Erythroblast (primary cell): ENCODE measurements around the gene ZNF544.

ENCODE experiments used
- GATA1 ChIP-seq: IDR thresholded peaks from 2 replicates; pipeline ENCODE4 v1.6.1; 2011; ENCODE audit warnings: low read depth, mild to moderate bottlenecking, control low read depth, low read length, moderate library complexity
- POLR2A ChIP-seq: IDR thresholded peaks from 2 replicates; pipeline ENCODE4 v1.6.1; 2011; ENCODE audit warnings: mild to moderate bottlenecking, low read length

DNA sequence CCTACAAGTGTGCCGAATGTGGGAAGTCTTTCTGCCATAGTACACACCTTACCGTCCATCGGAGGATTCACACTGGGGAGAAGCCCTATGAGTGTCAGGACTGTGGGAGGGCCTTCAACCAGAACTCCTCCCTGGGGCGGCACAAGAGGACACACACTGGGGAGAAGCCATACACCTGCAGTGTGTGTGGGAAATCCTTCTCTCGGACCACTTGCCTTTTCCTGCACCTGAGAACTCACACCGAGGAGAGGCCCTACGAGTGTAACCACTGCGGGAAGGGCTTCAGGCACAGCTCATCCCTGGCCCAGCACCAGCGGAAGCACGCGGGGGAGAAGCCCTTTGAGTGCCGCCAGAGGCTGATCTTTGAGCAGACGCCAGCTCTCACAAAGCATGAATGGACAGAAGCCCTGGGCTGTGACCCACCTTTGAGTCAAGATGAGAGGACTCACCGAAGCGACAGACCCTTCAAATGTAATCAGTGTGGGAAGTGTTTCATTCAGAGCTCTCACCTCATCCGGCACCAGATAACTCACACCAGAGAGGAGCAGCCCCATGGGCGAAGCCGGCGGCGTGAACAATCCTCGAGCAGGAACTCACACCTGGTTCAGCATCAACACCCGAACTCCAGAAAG, 66.1 kb downstream of the ZNF544 start:
- TF ChIP-seq POLR2A (no peak), GATA1 (no peak)
